Vagina (tissue), 2 donors: ENCODE data around the gene CAPN3. TPM values are rescaled to one million over a fixed set of nuclear protein-coding genes. Genes with fewer than 3 reads are reported as not detected.

Experiments
- DNase-seq, 2 donors: peaks; one replicate each; pipeline ENCODE4 v3.0.0-alpha.2; 2017; ENCODE audit errors: extremely low spot score in 2 of 2
- H3K27ac ChIP-seq: fragments of 200-600 bp; sonication (generic); one replicate; pipeline ENCODE4 v1.5.1; 2019
- H3K27me3 ChIP-seq: fragments of 200-600 bp; sonication (generic); one replicate; pipeline ENCODE4 v1.5.1; 2019
- H3K36me3 ChIP-seq, 2 donors: fragments of 200-600 bp; sonication (generic); one replicate each; pipeline ENCODE4 v1.5.1; 2017 to 2019
- H3K4me1 ChIP-seq: fragments of 200-600 bp; sonication (generic); one replicate; pipeline ENCODE4 v1.5.1; 2019
- H3K4me3 ChIP-seq, 2 donors: fragments of 200-600 bp; sonication (generic); 1 replicate in 1 of 2; 2 replicates in 1 of 2; pipeline ENCODE4 v1.5.1; 2016 to 2019
- H3K9me3 ChIP-seq: fragments of 200-600 bp; sonication (generic); one replicate; pipeline ENCODE4 v1.5.1; 2019
- POLR2A ChIP-seq, 2 donors: fragments of 450-650 bp; IDR thresholded peaks; one replicate each; pipeline ENCODE4 v1.6.1; 2017; ENCODE audit warnings: antibody characterized with exemption in 2 of 2, mild to moderate bottlenecking in 2 of 2, moderate library complexity in 2 of 2
- POLR2AphosphoS5 ChIP-seq, 2 donors: sonication (generic); formaldehyde crosslinking; IDR thresholded peaks; one replicate each; pipeline ENCODE4 v1.9.0; 2017; ENCODE audit warnings: antibody characterized with exemption in 2 of 2, mild to moderate bottlenecking in 2 of 2, low read depth in 1 of 2; ENCODE audit not compliant: insufficient read depth in 1 of 2
- intact Hi-C: fragments of 100-400 bp; cut with DNase I; formaldehyde crosslinking; loops from one replicate; pipeline ENCODE4 v1.15.1; 2023
- total RNA-seq: library from RNA; depleted of rRNA; stranded (reverse); fragments of >200 nt; gene quantifications from one replicate; pipeline ENCODE4 v1.2.3, GENCODE V29; 2016
- TF ChIP-seq, protein P1 (sequence below), 3 experiments: fragments of 450-650 bp in 2 of 3; fragments of 200-600 bp in 1 of 3; sonication (generic) in 1 of 3; IDR thresholded peaks; one replicate each; pipeline ENCODE4 v1.5.1; 2017 to 2019; ENCODE audit warnings: antibody characterized with exemption in 3 of 3, mild to moderate bottlenecking in 2 of 3, moderate library complexity in 2 of 3

CAPN3 gene
- total RNA-seq, 1 donor from 2014 or later, result 18.4 TPM

GRCh38 chr15:42343596-42344232, 15.6 kb upstream of the CAPN3 start:
- no peaks in the 10 kb centered on the region for H3K9me3 ChIP-seq
- no peak overlapping the region for H3K27ac ChIP-seq
- no peak for TF ChIP-seq POLR2A (IDR thresholded peaks at IDR 0.05)
- TF ChIP-seq, protein P1, sequence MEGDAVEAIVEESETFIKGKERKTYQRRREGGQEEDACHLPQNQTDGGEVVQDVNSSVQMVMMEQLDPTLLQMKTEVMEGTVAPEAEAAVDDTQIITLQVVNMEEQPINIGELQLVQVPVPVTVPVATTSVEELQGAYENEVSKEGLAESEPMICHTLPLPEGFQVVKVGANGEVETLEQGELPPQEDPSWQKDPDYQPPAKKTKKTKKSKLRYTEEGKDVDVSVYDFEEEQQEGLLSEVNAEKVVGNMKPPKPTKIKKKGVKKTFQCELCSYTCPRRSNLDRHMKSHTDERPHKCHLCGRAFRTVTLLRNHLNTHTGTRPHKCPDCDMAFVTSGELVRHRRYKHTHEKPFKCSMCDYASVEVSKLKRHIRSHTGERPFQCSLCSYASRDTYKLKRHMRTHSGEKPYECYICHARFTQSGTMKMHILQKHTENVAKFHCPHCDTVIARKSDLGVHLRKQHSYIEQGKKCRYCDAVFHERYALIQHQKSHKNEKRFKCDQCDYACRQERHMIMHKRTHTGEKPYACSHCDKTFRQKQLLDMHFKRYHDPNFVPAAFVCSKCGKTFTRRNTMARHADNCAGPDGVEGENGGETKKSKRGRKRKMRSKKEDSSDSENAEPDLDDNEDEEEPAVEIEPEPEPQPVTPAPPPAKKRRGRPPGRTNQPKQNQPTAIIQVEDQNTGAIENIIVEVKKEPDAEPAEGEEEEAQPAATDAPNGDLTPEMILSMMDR (IDR thresholded peaks at IDR 0.05), result no peak
- no peak for TF ChIP-seq POLR2AphosphoS5 (IDR thresholded peaks at IDR 0.05; ENCODE audit: insufficient read depth in 1 of 2, low read depth in 1 of 2)
- H3K27me3 ChIP-seq, result no peaks in the 10 kb centered on the region
- intact Hi-C loops, result no loop called here
- DNase-seq, result no peak
- H3K4me1 ChIP-seq, result no peaks in the 10 kb centered on the region
- no peak overlapping the region for H3K4me3 ChIP-seq
- peaks cover 0 to 21% of the 10 kb centered on the region in 2 donors for H3K36me3 ChIP-seq

DNA sequence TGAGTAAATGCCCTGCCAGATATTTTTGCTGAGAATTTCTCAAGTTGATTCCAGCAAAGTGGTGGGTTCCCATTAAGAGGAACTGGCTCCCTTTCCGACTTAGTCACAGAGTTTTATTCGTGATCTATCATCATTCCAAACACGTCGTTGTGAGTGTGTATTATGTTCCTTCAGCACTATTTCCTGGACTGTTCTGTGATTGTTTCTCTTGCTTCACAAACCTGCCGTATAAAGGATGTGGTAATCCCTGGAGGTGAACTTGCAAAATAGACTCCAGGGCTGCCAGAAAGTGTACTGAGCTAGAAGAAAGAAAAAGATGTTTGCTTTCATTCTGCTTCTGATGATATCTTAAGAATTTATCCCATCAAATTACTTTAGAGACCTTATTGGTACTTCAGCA, 14.5 kb upstream of the CAPN3 start:
- H3K36me3 ChIP-seq, result peaks cover 0 to 21% of the 10 kb centered on the region in 2 donors
- H3K4me3 ChIP-seq, result no peak overlapping the region
- intact Hi-C loops, result no loop called here
- H3K9me3 ChIP-seq, result no peaks in the 10 kb centered on the region
- H3K27ac ChIP-seq, result no peak overlapping the region
- DNase-seq, result no peak
- TF ChIP-seq, protein P1 (IDR thresholded peaks at IDR 0.05), result no peak
- TF ChIP-seq POLR2AphosphoS5 (IDR thresholded peaks at IDR 0.05; ENCODE audit: insufficient read depth in 1 of 2, low read depth in 1 of 2), result no peak
- no peak for TF ChIP-seq POLR2A (IDR thresholded peaks at IDR 0.05)
- no peaks in the 10 kb centered on the region for H3K27me3 ChIP-seq
- H3K4me1 ChIP-seq, result no peaks in the 10 kb centered on the region

DNA sequence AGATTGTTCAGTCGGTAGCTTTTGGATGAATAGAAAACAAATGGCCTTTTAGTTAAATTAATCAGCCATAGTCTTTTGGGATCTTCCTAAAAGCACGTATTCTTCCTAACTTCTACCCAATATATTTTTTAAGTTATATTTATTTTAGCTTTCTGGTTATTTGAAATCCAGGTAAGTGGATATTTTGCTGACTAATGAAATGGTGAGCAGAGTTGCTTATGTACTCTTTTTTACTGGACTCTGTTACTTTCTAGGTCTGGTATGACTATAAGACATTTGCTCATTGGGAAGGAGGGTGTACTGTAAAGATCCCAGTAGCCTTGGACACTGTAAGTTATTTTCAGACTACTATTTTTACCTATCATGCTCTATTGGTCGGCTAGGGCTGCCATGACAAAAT, 13.8 kb upstream of the CAPN3 start:
- no peak overlapping the region for H3K27ac ChIP-seq
- no peaks in the 10 kb centered on the region for H3K27me3 ChIP-seq
- H3K4me1 ChIP-seq, result no peaks in the 10 kb centered on the region
- TF ChIP-seq, protein P1 (IDR thresholded peaks at IDR 0.05), result no peak
- TF ChIP-seq POLR2AphosphoS5 (IDR thresholded peaks at IDR 0.05; ENCODE audit: insufficient read depth in 1 of 2, low read depth in 1 of 2) (no peak), POLR2A (IDR thresholded peaks at IDR 0.05) (no peak)
- no peak overlapping the region for H3K4me3 ChIP-seq
- peaks cover 0 to 21% of the 10 kb centered on the region in 2 donors for H3K36me3 ChIP-seq
- intact Hi-C loops, result no loop called here
- H3K9me3 ChIP-seq, result no peaks in the 10 kb centered on the region
- DNase-seq, result no peak

DNA sequence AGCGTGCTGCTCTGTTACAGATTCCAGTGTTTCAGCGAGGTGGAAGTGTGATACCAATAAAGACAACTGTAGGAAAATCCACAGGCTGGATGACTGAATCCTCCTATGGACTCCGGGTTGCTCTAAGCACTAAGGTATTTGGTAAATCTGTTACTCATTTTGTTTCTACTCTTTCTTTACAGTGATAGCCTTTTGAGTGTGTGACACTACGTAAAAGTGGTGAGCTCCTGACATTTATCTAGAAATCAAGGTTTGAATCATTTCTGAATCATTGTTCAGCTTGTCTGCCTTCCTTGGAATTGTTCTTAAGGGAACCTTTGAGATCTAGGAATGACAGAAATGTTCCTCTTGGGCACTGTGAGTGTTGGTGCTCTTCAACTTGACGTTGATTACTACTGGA, 11.2 kb upstream of the CAPN3 start:
- no peaks in the 10 kb centered on the region for H3K27me3 ChIP-seq
- H3K4me1 ChIP-seq, result no peaks in the 10 kb centered on the region
- no peak overlapping the region for H3K4me3 ChIP-seq
- DNase-seq, result no peak
- peaks cover 0 to 34% of the 10 kb centered on the region in 2 donors for H3K36me3 ChIP-seq
- H3K27ac ChIP-seq, result no peak overlapping the region
- intact Hi-C loops, result no loop called here
- no peaks in the 10 kb centered on the region for H3K9me3 ChIP-seq
- TF ChIP-seq POLR2A (IDR thresholded peaks at IDR 0.05), result no peak
- TF ChIP-seq, protein P1 (IDR thresholded peaks at IDR 0.05), result no peak
- no peak for TF ChIP-seq POLR2AphosphoS5 (IDR thresholded peaks at IDR 0.05; ENCODE audit: insufficient read depth in 1 of 2, low read depth in 1 of 2)

DNA sequence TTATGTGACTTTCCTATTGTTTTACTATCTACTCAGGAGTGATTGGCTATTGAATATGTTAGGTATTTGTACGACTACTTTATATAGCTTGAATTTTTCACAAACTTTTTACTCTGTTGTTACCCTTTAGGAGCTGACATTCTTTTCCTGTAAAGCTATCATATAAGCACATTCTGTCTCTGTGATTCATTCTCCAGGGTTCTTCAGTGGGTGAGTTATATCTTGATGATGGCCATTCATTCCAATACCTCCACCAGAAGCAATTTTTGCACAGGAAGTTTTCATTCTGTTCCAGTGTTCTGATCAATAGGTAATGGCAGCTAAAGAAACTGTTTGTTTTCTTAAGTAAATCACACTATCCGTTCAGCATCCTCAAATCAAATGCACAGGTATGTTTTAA, 10.1 kb upstream of the CAPN3 start:
- no peaks in the 10 kb centered on the region for H3K9me3 ChIP-seq
- no peaks in the 10 kb centered on the region for H3K4me1 ChIP-seq
- no peak overlapping the region for H3K4me3 ChIP-seq
- intact Hi-C loops, result no loop called here
- H3K36me3 ChIP-seq, result peaks cover 0 to 32% of the 10 kb centered on the region in 2 donors
- no peak overlapping the region for H3K27ac ChIP-seq
- no peak for DNase-seq
- TF ChIP-seq POLR2A (IDR thresholded peaks at IDR 0.05), result no peak
- TF ChIP-seq, protein P1 (IDR thresholded peaks at IDR 0.05), result no peak
- no peak for TF ChIP-seq POLR2AphosphoS5 (IDR thresholded peaks at IDR 0.05; ENCODE audit: insufficient read depth in 1 of 2, low read depth in 1 of 2)
- H3K27me3 ChIP-seq, result no peaks in the 10 kb centered on the region
